Vagina (tissue), 2 donors: Measurements from ENCODE around the gene XAB2. TPM values are rescaled to one million over a fixed set of nuclear protein-coding genes. Genes with fewer than 3 reads are reported as not detected.

Experiments
- DNase-seq, 2 donors: peaks; one replicate each; pipeline ENCODE4 v3.0.0-alpha.2; 2017; ENCODE audit errors: extremely low spot score in 2 of 2
- H3K27ac ChIP-seq: fragments of 200-600 bp; sonication (generic); one replicate; pipeline ENCODE4 v1.5.1; 2019
- H3K27me3 ChIP-seq: fragments of 200-600 bp; sonication (generic); one replicate; pipeline ENCODE4 v1.5.1; 2019
- H3K36me3 ChIP-seq, 2 donors: fragments of 200-600 bp; sonication (generic); one replicate each; pipeline ENCODE4 v1.5.1; 2017 to 2019
- H3K4me1 ChIP-seq: fragments of 200-600 bp; sonication (generic); one replicate; pipeline ENCODE4 v1.5.1; 2019
- H3K4me3 ChIP-seq, 2 donors: fragments of 200-600 bp; sonication (generic); 1 replicate in 1 of 2; 2 replicates in 1 of 2; pipeline ENCODE4 v1.5.1; 2016 to 2019
- H3K9me3 ChIP-seq: fragments of 200-600 bp; sonication (generic); one replicate; pipeline ENCODE4 v1.5.1; 2019
- CTCF ChIP-seq, 3 experiments: fragments of 450-650 bp in 2 of 3; fragments of 200-600 bp in 1 of 3; sonication (generic) in 1 of 3; IDR thresholded peaks; one replicate each; pipeline ENCODE4 v1.5.1; 2017 to 2019; ENCODE audit warnings: antibody characterized with exemption in 3 of 3, mild to moderate bottlenecking in 2 of 3, moderate library complexity in 2 of 3
- POLR2A ChIP-seq, 2 donors: fragments of 450-650 bp; IDR thresholded peaks; one replicate each; pipeline ENCODE4 v1.6.1; 2017; ENCODE audit warnings: antibody characterized with exemption in 2 of 2, mild to moderate bottlenecking in 2 of 2, moderate library complexity in 2 of 2
- POLR2AphosphoS5 ChIP-seq, 2 donors: sonication (generic); formaldehyde crosslinking; IDR thresholded peaks; one replicate each; pipeline ENCODE4 v1.9.0; 2017; ENCODE audit warnings: antibody characterized with exemption in 2 of 2, mild to moderate bottlenecking in 2 of 2, low read depth in 1 of 2; ENCODE audit not compliant: insufficient read depth in 1 of 2
- intact Hi-C: fragments of 100-400 bp; cut with DNase I; formaldehyde crosslinking; loops from one replicate; pipeline ENCODE4 v1.15.1; 2023
- total RNA-seq: library from RNA; depleted of rRNA; stranded (reverse); fragments of >200 nt; gene quantifications from one replicate; pipeline ENCODE4 v1.2.3, GENCODE V29; 2016

The XAB2 gene
- total RNA-seq, 1 donor from 2014 or later: 44.0 TPM

GRCh38 chr19:7622933-7623685 is 6.2 kb downstream of the XAB2 start:
- peaks cover 0 to 84% of the 10 kb centered on the region in 2 donors for H3K36me3 ChIP-seq

GRCh38 chr19:7620442-7621412 is 8.6 kb downstream of the XAB2 start:
- TF ChIP-seq POLR2A (IDR thresholded peaks at IDR 0.05) (no peak), CTCF (IDR thresholded peaks at IDR 0.05) (no peak), POLR2AphosphoS5 (IDR thresholded peaks at IDR 0.05; ENCODE audit: insufficient read depth in 1 of 2, low read depth in 1 of 2) (no peak)
- H3K9me3 ChIP-seq: no peaks in the 10 kb centered on the region
- H3K36me3 ChIP-seq: peaks cover 0 to 73% of the 10 kb centered on the region in 2 donors
- intact Hi-C loops: no loop called here
- no peak overlapping the region for H3K4me3 ChIP-seq
- H3K4me1 ChIP-seq: no peaks in the 10 kb centered on the region
- H3K27ac ChIP-seq: no peak overlapping the region
- no peak for DNase-seq
- no peaks in the 10 kb centered on the region for H3K27me3 ChIP-seq

More at GRCh38 chr19:7622933-7623685, 6.2 kb downstream of the XAB2 start:
- Histone ChIP-seq H3K4me1 (peaks cover 13% of the 10 kb centered on the region), H3K4me3 (no peak overlapping the region), H3K9me3 (no peaks in the 10 kb centered on the region), H3K27ac (no peak overlapping the region), H3K27me3 (no peaks in the 10 kb centered on the region)
- intact Hi-C loops: no loop called here
- DNase-seq: no peak
- no peak for TF ChIP-seq POLR2AphosphoS5 (IDR thresholded peaks at IDR 0.05; ENCODE audit: insufficient read depth in 1 of 2, low read depth in 1 of 2)
- no peak for TF ChIP-seq POLR2A (IDR thresholded peaks at IDR 0.05)
- no peak for TF ChIP-seq CTCF (IDR thresholded peaks at IDR 0.05)

GRCh38 chr19:7619671-7620441 is 9.5 kb downstream of the XAB2 start:
- peak overlapping the region; percentile 39 for H3K27ac ChIP-seq
- intact Hi-C loops: no loop called here
- no peaks in the 10 kb centered on the region for H3K9me3 ChIP-seq
- H3K4me1 ChIP-seq: no peaks in the 10 kb centered on the region
- TF ChIP-seq CTCF (IDR thresholded peaks at IDR 0.05) (no peak), POLR2A (IDR thresholded peaks at IDR 0.05) (no peak), POLR2AphosphoS5 (IDR thresholded peaks at IDR 0.05; ENCODE audit: insufficient read depth in 1 of 2, low read depth in 1 of 2) (no peak)
- no peak overlapping the region for H3K4me3 ChIP-seq
- no peak for DNase-seq
- peaks cover 0 to 65% of the 10 kb centered on the region in 2 donors for H3K36me3 ChIP-seq
- H3K27me3 ChIP-seq: no peaks in the 10 kb centered on the region

- TF ChIP-seq POLR2AphosphoS5 (IDR thresholded peaks at IDR 0.05; ENCODE audit: insufficient read depth in 1 of 2, low read depth in 1 of 2) (peak in 1 of 2 donors; percentile 21), POLR2A (IDR thresholded peaks at IDR 0.05) (no peak), CTCF (IDR thresholded peaks at IDR 0.05) (no peak)
- no peaks in the 10 kb centered on the region for H3K4me1 ChIP-seq
- H3K36me3 ChIP-seq: peaks cover 0 to 56% of the 10 kb centered on the region in 2 donors
- intact Hi-C loops: no loop called here
- no peaks in the 10 kb centered on the region for H3K9me3 ChIP-seq
- H3K4me3 ChIP-seq: no peak overlapping the region
- peak overlapping the region; percentile 39 for H3K27ac ChIP-seq
- no peaks in the 10 kb centered on the region for H3K27me3 ChIP-seq
- DNase-seq: no peak
Measured at GRCh38 chr19:7618771-7619510, 10.4 kb downstream of the XAB2 start.
